KG1 (cell line): ENCODE results near the gene ZKSCAN8.

Source experiments
- DNase-seq: peaks from one replicate; lab custom pipeline; 2025; lab: John Stamatoyannopoulos, UW

Gene ZKSCAN8

DNA sequence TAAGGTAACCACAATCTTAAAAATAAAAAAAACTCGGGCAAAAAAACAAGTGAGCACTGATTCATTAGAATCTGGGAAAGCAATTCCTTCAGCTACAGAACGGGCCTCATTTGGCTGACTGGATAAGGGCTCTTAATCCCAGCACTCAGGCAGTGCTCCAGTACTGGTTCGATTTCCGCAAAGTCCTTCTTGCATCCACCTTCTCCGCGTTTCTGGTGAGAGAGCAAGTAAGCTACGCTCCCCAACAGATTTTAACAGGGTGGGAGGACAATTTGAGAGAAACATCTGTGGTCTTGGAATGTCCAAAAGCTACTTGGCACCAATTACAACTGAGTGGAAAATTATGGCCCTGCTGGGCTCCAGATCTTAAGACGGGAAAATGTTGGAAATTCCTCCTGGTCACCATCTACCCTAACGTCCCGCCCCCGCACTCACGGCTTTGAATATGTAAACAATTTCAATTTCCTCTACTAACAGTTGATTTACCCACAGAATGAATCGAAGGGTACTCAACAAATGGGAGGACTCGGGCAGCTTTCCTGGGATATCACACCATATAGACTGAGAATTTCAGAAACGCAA, 65.3 kb downstream of the ZKSCAN8 start:
- DNase-seq: no peak

DNA sequence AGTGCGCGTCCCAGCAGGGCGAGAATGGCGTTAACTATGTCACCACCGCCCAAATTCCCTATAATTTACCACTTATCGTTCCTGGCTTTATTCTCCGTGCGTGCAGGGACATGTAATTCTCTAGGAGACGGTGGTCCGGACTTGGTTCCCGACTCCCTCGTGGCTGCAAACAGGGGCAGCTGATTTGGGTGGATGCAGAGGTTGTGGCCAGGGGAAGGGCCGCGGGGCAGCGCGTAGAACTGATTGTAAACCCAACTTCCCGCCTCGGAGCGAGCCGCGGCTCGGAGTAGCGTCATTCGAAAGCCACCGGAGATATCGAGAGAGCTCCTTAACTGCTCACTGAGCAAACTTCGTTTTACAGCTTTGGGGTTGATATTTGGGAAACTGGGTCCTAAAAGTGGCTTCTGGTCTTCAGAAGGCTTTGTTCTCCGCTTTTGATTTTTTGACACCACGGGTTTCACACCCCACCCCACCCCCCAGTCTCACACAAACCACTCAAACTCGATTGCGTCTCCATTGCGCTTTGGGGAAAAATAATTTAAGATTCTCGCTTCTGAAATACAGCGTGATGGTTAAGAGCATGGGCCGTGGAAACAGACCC, 65.9 kb downstream of the ZKSCAN8 start:
- no peak for DNase-seq

DNA sequence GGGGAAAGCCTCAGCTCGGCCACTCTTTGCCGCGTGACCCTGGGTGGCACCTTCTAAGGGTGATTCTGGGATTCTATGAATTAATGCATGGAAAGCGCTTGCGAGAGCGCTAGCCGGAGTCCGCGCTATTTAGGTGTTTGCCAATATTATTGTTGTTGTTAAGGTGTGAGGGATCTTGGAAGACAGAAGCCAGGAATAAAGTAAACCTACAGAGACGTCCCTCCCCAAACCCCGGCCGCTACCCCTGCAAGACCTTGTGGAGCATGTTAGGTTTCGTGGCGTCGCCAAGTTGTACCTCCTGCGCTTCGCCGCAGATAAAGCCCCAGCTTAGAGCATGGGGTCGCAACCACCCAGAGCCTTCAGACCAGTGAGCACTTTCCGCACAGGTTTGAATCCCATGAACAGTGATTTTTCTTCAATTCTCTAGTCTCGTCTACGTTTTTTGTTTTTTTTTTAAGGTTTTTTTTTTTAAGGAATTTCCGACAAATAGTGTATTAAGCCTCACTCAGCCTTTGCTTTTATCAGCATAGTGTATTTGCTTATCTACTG, 66.5 kb downstream of the ZKSCAN8 start:
- DNase-seq: no peak
